G401 (cell line): ENCODE data around the gene POM121L2. TPM values are rescaled to one million over a fixed set of nuclear protein-coding genes. Genes with fewer than 3 reads are reported as not detected.

ENCODE experiments used
- DNase-seq: peaks from one replicate; pipeline ENCODE4 v3.0.0-alpha.2; 2015; ENCODE audit warnings: low spot score
- in situ Hi-C: cut with HindIII; loops from 2 replicates; pipeline ENCODE4 v1.10.0; 2016; ENCODE audit warnings: low sequenced_read_pairs, mixed read lengths
- total RNA-seq: library from RNA; depleted of rRNA; stranded (reverse); fragments of >200 nt; shearing (Covaris generic); gene quantifications from 2 replicates; pipeline ENCODE4 v1.2.3, GENCODE V29; 2014

Gene POM121L2
- total RNA-seq, 1 experiment from 2014 or later: not detected

GRCh38 chr6:27295301-27296079 is 16.6 kb downstream of the POM121L2 start:
- in situ Hi-C loops: no loop called here
- peak; percentile 54 for DNase-seq

DNA sequence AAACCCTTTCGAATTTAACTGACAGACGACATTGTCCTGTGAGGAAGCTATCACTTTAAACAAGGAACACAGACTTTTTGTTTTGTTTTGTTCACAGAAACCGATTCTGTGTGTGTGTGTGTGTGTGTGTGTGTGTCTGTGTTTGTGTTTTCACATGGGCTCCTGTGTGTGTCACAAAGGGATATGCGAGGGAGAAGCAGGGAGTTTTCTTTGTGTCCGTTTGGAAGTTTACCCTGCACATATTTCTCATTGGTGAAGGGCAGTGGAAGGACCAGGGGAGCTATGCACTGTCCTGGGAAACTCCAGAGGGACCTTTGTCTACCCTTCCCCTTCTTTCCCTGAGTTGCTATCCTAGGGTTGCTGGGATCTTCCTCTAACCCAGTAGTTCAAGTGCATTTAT is 17.7 kb downstream of the POM121L2 start:
- DNase-seq: peak; percentile 26
- in situ Hi-C loops: no loop called here

DNA sequence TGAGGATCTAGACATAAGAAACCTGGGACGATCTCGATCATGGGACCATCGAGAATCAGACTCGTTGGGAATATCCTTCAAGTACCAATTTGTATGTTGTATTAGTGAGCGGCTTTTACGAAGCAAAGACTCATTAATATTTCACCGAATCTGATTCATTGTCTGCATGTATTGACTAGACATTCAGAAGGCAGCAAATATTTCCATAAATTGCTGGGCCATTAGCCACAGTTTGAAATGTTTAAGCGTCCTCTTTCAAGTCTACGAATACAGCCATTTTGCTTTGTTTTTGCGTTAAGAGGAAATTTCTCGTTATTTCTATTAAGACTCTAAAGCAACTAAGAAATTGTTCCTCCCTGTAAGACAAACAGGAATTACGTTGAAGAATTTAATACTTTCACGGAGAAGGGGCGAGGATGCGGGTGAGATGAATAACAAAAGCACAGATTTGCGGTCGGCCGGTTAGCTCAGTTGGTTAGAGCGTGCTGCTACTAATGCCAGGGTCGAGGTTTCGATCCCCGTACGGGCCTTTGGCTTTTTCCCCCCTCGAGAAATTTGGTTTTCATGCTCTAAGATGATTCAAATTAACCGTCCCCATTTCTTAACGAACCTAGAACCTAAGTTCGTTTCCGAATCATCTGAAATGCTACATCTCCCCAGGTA is 18.5 kb downstream of the POM121L2 start:
- in situ Hi-C loops: no loop called here
- DNase-seq: peak; percentile 33

DNA sequence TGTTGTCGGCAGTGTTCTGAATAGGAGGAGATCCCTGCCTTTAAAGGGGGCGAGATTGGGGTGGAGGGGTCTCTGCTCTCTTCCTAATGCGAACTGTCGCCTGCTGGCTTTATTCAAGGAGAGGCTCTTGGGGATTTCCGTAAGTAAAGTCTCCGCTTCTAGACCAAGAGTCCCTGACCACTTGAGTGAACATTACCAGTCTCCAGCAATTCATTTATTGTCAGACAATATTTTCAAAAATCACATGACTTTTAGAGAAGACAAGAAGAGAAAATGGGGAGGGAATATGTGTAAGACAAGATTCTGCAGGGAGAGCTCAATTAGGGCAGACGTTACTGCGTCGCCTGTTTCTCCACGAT is 21.2 kb downstream of the POM121L2 start:
- no peak for DNase-seq
- in situ Hi-C loops: no loop called here

- DNase-seq: no peak
- in situ Hi-C loops: no loop called here
Observed at GRCh38 chr6:27290065-27290849, 21.8 kb downstream of the POM121L2 start.

DNA sequence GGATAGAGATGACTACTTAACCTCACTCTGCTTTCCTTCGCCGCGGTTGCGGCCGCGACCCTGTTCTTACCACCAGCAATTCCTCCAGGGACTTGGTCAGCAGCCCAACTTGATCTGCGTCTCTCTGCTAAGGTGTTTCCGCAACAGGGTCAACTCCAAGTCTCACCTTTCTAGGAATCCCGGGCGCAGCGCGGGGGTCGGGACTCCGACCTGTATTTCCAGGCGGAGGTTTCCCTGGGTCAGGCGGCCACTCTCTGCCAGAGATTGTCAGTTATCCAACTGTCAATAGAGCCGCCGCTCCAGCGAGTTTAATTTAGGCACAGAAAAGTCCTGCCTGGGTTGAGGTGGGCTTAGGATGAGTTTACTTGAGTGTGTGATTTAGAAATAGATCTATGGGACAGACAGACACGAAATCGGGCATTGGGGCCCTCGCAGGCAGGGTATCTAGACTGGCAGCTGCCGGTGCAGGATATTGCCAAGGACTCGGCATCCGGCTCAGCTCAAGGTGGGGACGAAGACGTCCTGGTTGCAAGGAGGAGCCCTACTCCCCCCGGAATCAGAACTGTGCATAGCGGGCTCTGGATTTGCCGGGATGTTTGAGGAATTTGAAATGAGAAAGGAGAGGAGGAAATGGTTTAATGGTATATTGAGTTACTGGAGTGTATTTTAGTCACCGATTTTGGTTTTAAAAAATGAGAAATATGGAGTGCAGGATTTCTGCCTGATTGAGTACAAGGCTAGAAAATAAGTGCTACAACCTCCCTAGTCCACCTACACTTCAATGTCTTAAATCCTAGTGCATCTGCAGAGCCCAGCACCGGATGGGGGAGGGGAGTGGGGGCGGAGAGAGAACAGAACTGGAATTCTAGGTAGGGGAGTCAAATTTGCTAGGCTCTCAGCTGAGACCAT is 23.7 kb downstream of the POM121L2 start:
- in situ Hi-C loops: no loop called here
- no peak for DNase-seq

DNA sequence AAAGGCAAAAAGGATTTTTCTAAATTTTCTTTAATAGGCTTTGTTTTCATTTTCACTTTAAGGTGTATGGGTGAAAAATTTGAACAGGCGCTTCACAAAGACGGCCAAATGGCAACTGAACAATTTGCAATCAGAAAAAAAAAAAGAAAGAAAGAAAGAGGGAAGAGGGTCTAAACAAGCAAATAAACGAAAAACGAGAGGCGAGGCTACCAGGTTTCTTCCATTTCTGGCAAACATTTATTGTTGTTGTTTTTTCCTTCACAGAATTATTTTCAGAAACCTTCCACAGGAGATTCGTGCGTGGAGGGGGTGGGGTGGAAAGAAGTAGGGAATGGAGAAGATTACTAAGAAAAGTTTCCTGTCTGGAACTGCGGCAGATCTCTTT is 24.3 kb downstream of the POM121L2 start:
- in situ Hi-C loops: no loop called here
- DNase-seq: no peak

- no peak for DNase-seq
- in situ Hi-C loops: no loop called here
Observed at GRCh38 chr6:27286141-27286540, 25.9 kb downstream of the POM121L2 start.

GRCh38 chr6:27283279-27283678 is 28.8 kb downstream of the POM121L2 start:
- in situ Hi-C loops: no loop called here
- DNase-seq: no peak

- in situ Hi-C loops: no loop called here
- DNase-seq: no peak
Observed at GRCh38 chr6:27281569-27281968, 30.5 kb downstream of the POM121L2 start.

DNA sequence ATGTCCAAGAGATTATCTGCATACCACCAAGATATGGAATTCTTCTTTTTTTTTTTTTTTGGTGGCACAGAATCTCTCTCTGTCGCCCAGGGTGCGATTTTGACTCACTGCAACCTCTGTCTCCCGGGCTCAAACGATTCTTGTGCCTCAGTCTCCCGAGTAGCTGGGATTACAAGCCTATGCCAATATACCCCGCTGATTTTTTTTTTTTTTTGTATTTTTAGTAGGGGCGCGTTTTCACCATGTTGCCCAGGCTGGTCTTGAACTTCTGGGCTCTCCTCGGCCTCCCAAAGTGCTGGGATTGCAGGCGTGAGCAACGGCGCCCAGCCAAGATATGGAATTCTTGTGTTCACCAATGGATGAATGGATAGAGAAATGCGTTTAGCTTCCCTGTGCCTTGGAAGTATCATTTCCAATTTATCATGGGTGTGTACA is 31.0 kb downstream of the POM121L2 start:
- in situ Hi-C loops: no loop called here
- no peak for DNase-seq

GRCh38 chr6:27280540-27281000 is 31.5 kb downstream of the POM121L2 start:
- in situ Hi-C loops: no loop called here
- DNase-seq: peak; percentile 32

DNA sequence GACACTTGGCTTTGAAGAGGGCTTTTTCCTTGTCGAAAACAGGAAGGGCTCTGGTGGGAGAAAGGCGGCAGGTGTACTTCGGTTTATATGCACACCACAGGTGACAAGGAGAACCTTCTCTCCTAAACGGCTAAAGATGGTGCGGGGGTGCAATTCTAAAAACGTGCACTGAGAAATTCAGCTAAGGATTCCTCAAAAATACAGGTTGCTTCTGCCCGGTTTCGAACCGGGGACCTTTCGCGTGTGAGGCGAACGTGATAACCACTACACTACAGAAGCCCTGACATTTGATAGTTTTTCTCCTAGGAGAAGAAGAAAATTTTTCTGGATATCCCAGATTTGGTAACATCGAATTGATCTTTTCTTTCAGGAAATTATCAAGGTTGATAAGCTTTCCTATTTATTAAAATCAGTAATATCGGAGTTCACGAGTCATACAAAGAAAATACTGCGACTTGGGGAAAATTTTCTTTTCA is 32.0 kb downstream of the POM121L2 start:
- peak; percentile 51 for DNase-seq
- in situ Hi-C loops: no loop called here

- no peak for DNase-seq
- in situ Hi-C loops: no loop called here
Observed at GRCh38 chr6:27279513-27280063, 32.5 kb downstream of the POM121L2 start.

GRCh38 chr6:27275025-27275956 is 36.8 kb downstream of the POM121L2 start:
- in situ Hi-C loops: no loop called here
- DNase-seq: no peak

- no peak for DNase-seq
- in situ Hi-C loops: no loop called here
Observed at GRCh38 chr6:27273783-27274182, 38.3 kb downstream of the POM121L2 start.

GRCh38 chr6:27268803-27269202 is 43.3 kb downstream of the POM121L2 start:
- no peak for DNase-seq
- in situ Hi-C loops: no loop called here
